Kidney (tissue), 14 donors: Measurements from ENCODE around the gene CORO1C. TPM values are rescaled to one million over a fixed set of nuclear protein-coding genes. Genes with fewer than 3 reads are reported as not detected.
"Not testable (repeated sequence)": the region's sequence is repeated elsewhere in the genome, so short reads cannot be mapped to it uniquely, and the experiment has no call there.

Source experiments
- DNase-seq, 5 donors: peaks; one replicate each; pipeline ENCODE4 v3.0.0-alpha.2; 2013 to 2020
- FAIRE-seq: peaks from 2 replicates; lab custom pipeline; 2012; peaks lifted over from hg19 to GRCh38; lab: Jason Lieb, UNC
- H3K27ac ChIP-seq, 2 donors: one replicate each; pipeline ENCODE4 v1.7.0; 2013; ENCODE audit warnings: low read depth in 2 of 2, low read length in 2 of 2, inconsistent platforms in 1 of 2
- H3K27me3 ChIP-seq: one replicate; pipeline ENCODE4 v1.7.1; 2013; ENCODE audit warnings: low read length, inconsistent platforms; ENCODE audit not compliant: control insufficient read depth, insufficient read depth
- H3K36me3 ChIP-seq, 3 donors: one replicate each; pipeline versions ENCODE4 v1.7.0 to v1.7.1; 2013; ENCODE audit warnings: low read length in 3 of 3, control low read depth in 1 of 3, inconsistent platforms in 1 of 3; ENCODE audit not compliant: insufficient read depth in 3 of 3, control insufficient read depth in 2 of 3
- H3K4me1 ChIP-seq, 3 donors: one replicate each; pipeline versions ENCODE4 v1.7.0 to v1.7.1; 2013; ENCODE audit warnings: low read length in 3 of 3, inconsistent platforms in 1 of 3, low read depth in 1 of 3; ENCODE audit not compliant: control insufficient read depth in 2 of 3, insufficient read depth in 2 of 3
- H3K4me3 ChIP-seq, 3 donors: one replicate each; pipeline versions ENCODE4 v1.7.0 to v1.8.1; 2013; ENCODE audit warnings: low read length in 3 of 3, control low read depth in 1 of 3, inconsistent platforms in 1 of 3
- H3K9ac ChIP-seq, 3 donors: one replicate each; pipeline versions ENCODE4 v1.7.0 to v1.7.1; 2013; ENCODE audit warnings: low read length in 3 of 3, control low read depth in 1 of 3, inconsistent platforms in 1 of 3
- H3K9me3 ChIP-seq, 3 donors: one replicate each; pipeline versions ENCODE4 v1.7.0 to v1.7.1; 2013; ENCODE audit warnings: low read length in 3 of 3, control low read depth in 1 of 3, inconsistent platforms in 1 of 3; ENCODE audit not compliant: control insufficient read depth in 2 of 3, insufficient read depth in 1 of 3
- CTCF ChIP-seq: IDR thresholded peaks from 3 replicates; pipeline ENCODE4 v1.5.1; 2012; ENCODE audit warnings: mild to moderate bottlenecking, moderate library complexity, borderline replicate concordance; ENCODE audit not compliant: insufficient read depth; ENCODE audit errors: extremely low read depth
- intact Hi-C: fragments of 100-400 bp; cut with DNase I; formaldehyde crosslinking; loops from one replicate; pipeline ENCODE4 v1.11.1; 2022
- polyA plus RNA-seq: library from polyadenylated mRNA; stranded (reverse); fragments of 350-450 nt; fragmentation: Illumina TruSeq; extraction: RNeasy Lipid Tissue Mini Kit (QIAGEN cat#74804); gene quantifications from one replicate; pipeline ENCODE4 v1.2.3, GENCODE V29; 2014; ENCODE audit warnings: low read depth, low replicate concordance; ENCODE audit not compliant: insufficient read depth
- total RNA-seq: library from RNA; stranded (reverse); fragmentation: NEBNext Ultra II Directional; extraction: Animal tissue kit (Norgen Biotek cat#: 25700); gene quantifications from one replicate; pipeline ENCODE4 v1.2.1, GENCODE V29; 2021
- donor health status: control.
- donor health status: control.
- donor health status: control.
- donor health status: control.
- donor health status: control.
- donor health status: DM: yes; HTN: yes; CAD: no.
- donor health status: Normal renal cell carcinoma (clear cell type).

The CORO1C gene
- total and polyA plus RNA-seq, 2 donors from 2014 or later, result 16.6 to 104 TPM

GRCh38 chr12:108772247-108772646, 40.9 kb upstream of the CORO1C start:
- no peak overlapping the region for H3K9ac ChIP-seq
- FAIRE-seq (no peak), DNase-seq (peak in 1 of 5 donors; percentile 13)
- no peaks in the 10 kb centered on the region for H3K9me3 ChIP-seq
- peaks cover 0 to 9% (median 5%) of the 10 kb centered on the region in 3 donors for H3K4me1 ChIP-seq
- no peak overlapping the region for H3K27ac ChIP-seq
- TF ChIP-seq CTCF, result no peak
- no peaks in the 10 kb centered on the region for H3K36me3 ChIP-seq
- no peaks in the 10 kb centered on the region for H3K27me3 ChIP-seq
- no peak overlapping the region for H3K4me3 ChIP-seq
- intact Hi-C loops, result no loop called here

GRCh38 chr12:108771835-108772234, 40.5 kb upstream of the CORO1C start:
- H3K9me3 ChIP-seq, H3K9ac ChIP-seq, intact Hi-C loops, H3K4me1 ChIP-seq, DNase-seq, FAIRE-seq, H3K27ac ChIP-seq, H3K36me3 ChIP-seq, H3K4me3 ChIP-seq, H3K27me3 ChIP-seq: not testable (repeated sequence)

- TF ChIP-seq CTCF, result no peak
- Histone ChIP-seq H3K27ac (no peak overlapping the region), H3K27me3 (no peaks in the 10 kb centered on the region), H3K4me1 (peaks cover 0 to 9% (median 5%) of the 10 kb centered on the region in 3 donors), H3K9me3 (no peaks in the 10 kb centered on the region), H3K36me3 (no peaks in the 10 kb centered on the region), H3K4me3 (no peak overlapping the region), H3K9ac (no peak overlapping the region)
- intact Hi-C loops, result no loop called here
- FAIRE-seq (no peak), DNase-seq (no peak)
Measured at GRCh38 chr12:108770963-108771362, 39.6 kb upstream of the CORO1C start.

GRCh38 chr12:108770269-108770829, 39.0 kb upstream of the CORO1C start:
- no peaks in the 10 kb centered on the region for H3K27me3 ChIP-seq
- H3K9ac ChIP-seq, result no peak overlapping the region
- DNase-seq (no peak), FAIRE-seq (no peak)
- intact Hi-C loops, result no loop called here
- H3K36me3 ChIP-seq, result no peaks in the 10 kb centered on the region
- no peaks in the 10 kb centered on the region for H3K9me3 ChIP-seq
- TF ChIP-seq CTCF, result no peak
- peaks cover 0 to 9% (median 5%) of the 10 kb centered on the region in 3 donors for H3K4me1 ChIP-seq
- no peak overlapping the region for H3K27ac ChIP-seq
- no peak overlapping the region for H3K4me3 ChIP-seq
